ENCODE data around the gene SEPTIN1.
A peak's percentile ranks its signal among the peaks of the same experiment; 100 is the strongest.

The SEPTIN1 gene, protein sequence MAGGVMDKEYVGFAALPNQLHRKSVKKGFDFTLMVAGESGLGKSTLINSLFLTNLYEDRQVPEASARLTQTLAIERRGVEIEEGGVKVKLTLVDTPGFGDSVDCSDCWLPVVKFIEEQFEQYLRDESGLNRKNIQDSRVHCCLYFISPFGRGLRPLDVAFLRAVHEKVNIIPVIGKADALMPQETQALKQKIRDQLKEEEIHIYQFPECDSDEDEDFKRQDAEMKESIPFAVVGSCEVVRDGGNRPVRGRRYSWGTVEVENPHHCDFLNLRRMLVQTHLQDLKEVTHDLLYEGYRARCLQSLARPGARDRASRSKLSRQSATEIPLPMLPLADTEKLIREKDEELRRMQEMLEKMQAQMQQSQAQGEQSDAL

GRCh38 chr16:30382111-30382881, at the start of gene SEPTIN1:
Gene SEPTIN1, minus strand, starts transcription at chr16:30382561. Its CDS starts 19 bp downstream, at chr16:30382542.
- DNase-seq (ENCODE audit: low spot score), result no peak

- DNase-seq (ENCODE audit: low spot score), result peak; percentile 20
Measured at GRCh38 chr16:30430428-30430970, 48.1 kb upstream of the SEPTIN1 start.

- peak; percentile 95 for DNase-seq (ENCODE audit: low spot score)
Measured at GRCh38 chr16:30429678-30430427, 47.5 kb upstream of the SEPTIN1 start, which contains the start of gene DCTPP1. Gene DCTPP1, minus strand, starts transcription at chr16:30430030. Its CDS starts 50 bp downstream, at chr16:30429980.

DNA sequence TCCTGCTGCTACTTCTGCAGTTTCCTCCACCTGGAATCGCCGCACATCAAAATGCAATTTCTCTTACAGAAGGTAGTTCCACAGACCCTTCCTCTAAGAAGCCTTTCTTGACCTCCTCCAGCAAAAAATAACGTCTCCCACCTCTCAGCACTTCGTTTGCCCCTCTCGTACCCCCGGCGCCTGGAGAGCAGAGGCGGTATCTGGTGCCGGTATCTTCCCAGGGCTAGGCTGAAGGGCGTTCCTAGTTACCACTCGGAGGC, 47.0 kb upstream of the SEPTIN1 start:
- DNase-seq (ENCODE audit: low spot score), result no peak

- DNase-seq (ENCODE audit: low spot score), result no peak
Measured at GRCh38 chr16:30428055-30428454, 45.7 kb upstream of the SEPTIN1 start.

GRCh38 chr16:30421010-30421409, 38.6 kb upstream of the SEPTIN1 start:
- DNase-seq (ENCODE audit: low spot score), result no peak

GRCh38 chr16:30418350-30419181, 36.2 kb upstream of the SEPTIN1 start:
- no peak for DNase-seq (ENCODE audit: low spot score)

DNA sequence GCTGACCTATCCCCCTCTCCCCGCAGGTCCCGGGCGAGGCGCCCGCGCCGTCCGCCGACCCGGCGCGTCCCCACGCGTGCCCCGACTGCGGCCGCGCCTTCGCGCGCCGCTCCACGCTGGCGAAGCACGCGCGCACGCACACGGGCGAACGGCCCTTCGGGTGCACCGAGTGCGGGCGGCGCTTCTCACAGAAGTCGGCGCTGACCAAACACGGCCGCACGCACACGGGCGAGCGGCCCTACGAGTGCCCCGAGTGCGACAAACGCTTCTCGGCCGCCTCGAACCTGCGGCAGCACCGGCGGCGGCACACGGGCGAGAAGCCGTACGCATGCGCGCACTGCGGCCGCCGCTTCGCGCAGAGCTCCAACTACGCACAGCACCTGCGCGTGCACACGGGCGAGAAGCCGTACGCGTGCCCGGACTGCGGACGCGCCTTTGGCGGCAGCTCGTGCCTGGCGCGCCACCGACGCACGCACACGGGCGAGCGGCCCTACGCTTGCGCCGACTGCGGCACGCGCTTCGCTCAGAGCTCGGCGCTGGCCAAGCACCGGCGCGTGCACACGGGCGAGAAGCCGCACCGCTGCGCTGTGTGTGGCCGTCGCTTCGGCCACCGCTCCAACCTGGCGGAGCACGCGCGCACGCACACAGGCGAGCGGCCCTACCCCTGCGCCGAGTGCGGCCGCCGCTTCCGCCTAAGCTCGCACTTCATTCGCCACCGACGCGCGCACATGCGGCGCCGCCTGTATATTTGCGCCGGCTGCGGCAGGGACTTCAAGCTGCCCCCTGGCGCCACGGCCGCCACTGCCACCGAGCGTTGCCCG, 35.4 kb upstream of the SEPTIN1 start:
- DNase-seq (ENCODE audit: low spot score), result peak; percentile 95

DNA sequence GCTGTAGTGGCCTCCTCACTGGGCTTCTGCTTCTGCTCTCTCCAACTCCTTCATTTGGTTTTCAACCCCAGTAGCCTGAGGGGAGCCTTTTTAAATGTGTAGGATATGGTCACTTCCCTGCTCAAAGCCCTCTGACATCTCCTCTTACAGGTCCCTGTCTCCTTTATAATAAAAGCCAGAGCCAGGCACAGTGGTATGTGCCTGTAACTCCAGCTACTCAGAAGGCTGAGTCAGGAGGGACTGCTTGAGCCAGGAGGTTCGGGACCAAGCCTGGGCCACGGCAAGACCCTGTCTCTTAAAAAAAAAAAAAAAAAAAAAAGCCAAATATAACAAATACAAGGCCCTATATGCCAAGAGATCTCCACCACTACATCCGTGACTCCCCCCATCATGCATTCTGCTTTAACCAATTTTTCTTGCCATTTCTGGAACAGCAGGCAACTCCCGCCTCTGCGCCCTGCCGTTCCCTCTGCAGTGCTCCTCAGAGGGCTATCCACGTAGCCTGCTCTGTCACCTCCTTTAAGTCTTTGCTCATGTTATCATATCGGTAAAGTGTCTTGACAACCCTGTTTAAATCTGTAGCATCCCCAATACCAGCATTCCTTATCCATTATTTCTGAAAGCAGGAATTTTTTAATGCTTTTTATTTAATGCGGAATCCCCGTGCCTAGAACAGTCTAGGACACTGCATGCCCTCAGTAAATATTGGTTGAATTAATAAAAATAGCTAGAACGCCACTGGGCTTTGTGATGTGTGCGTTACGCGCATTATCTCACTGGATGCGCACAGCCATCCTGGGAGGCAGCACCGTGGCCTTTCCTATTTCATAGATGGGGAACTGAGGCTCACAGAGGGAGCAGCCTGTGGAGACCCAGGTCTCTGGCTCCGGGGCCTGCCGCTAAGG, 34.5 kb upstream of the SEPTIN1 start:
- DNase-seq (ENCODE audit: low spot score), result no peak

- DNase-seq (ENCODE audit: low spot score), result no peak
Measured at GRCh38 chr16:30416047-30416603, 33.8 kb upstream of the SEPTIN1 start.

DNA sequence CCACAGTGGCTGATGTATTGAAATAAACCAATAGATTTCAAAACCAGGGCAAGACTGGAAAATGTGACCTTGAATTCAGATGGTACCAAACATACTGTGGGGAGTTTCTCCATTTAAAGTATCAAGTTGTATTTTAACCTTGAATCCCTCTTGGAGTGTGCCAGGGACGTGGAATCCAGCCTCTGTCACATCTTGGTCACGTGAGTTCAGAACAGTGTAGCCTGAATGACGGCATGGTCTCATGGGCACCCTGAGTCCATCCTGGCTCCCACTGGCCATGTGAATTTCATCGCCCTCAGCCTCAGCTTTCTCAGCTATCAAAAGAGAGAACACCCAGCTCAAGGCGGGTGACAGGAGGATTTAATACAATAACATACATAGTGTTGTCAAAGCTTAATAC, 31.8 kb upstream of the SEPTIN1 start:
- no peak for DNase-seq (ENCODE audit: low spot score)

- no peak for DNase-seq (ENCODE audit: low spot score)
Measured at GRCh38 chr16:30413112-30413806, 30.9 kb upstream of the SEPTIN1 start.

DNA sequence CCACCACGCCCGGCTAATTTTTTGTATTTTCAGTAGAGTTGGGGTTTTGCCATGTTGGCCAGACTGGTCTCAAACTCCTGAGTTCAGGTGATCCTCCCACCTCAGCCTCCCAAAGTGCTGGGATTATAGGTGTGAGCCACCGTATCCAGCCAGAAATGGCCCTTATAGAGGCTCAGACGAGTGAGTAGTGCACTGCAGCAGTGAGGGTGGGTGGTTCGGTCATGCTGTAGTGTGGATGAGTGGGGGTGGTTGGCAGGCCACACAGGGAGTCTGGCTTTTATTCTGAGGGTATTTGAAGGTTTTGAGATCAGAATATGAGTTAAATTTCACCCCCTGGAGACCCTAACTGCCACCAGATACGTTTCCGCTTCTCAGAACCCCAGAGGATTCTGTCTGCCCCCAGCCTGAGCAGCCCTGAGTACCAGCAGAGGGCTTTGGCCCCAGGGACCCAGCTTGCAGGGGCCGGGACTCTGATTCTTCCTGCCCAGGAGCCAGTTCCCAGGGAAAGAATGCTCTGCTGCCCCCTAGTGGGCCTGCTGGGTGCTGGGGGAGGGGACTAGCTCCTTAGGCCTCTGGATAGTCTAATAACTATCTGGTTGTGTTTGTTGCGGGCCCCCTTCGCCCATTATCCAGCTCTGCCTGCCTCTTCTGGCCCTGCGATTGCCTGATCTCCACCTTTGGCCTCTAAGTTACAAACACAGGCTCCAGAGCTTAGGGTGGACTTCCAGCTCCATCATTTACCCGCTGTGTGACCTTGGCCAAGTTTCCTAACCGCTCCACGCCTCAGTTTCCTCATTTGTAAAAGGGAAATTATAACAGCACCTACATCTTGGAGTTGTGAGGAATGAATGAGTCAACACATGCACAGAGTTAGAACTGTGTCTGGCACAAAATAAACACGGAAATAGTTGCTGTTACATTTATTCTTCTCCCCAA, 27.0 kb upstream of the SEPTIN1 start:
- DNase-seq (ENCODE audit: low spot score), result peak; percentile 90

- DNase-seq (ENCODE audit: low spot score), result peak; percentile 76
Measured at GRCh38 chr16:30407804-30408534, 25.6 kb upstream of the SEPTIN1 start.

DNA sequence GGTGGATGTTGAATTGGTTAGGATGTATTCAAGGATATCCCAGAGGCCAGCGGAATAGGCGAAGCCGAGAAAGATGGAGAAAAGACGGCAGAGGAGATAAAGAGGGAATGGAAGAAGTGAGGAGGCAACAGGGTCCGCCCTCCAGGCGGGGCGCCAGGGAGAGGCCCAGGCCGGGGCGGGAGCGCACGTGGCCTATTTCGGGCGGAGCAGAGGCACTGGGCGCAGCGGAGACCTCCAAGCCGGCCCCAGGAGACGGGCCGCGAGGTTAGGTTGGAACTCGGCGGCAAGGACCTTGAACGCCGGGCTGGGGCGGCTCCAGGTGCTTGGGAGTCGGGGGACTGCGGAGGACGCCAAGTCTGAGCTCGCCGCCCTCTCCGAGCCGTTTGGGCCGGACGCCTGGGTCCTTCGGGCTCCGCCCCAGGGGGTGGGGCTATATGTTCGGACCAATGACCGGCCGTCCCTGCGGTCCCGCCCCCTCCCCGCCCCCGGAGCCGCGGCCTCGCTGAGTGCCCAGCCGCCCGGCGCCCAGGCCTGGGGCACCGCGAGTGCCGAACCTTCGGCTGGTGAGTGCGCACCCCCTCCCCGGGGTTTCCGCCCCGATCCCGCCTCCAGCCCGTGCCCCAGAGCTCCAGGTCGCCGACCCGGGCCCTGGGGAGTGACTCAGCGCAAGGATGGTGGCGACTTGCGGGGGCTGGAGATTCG, 24.9 kb upstream of the SEPTIN1 start, which contains the start of gene ZNF771:
TSS of gene ZNF771 (plus strand) at position 505 of the 702 bp plus-strand sequence. CDS start 448 bp downstream, outside the sequence.
- peak; percentile 95 for DNase-seq (ENCODE audit: low spot score)

GRCh38 chr16:30406795-30407101, 24.4 kb upstream of the SEPTIN1 start:
- DNase-seq (ENCODE audit: low spot score), result no peak

All from AG20443 (cell line).